Esophagus squamous epithelium (tissue), 5 donors: ENCODE measurements around the gene TTC31. TPM values are rescaled to one million over a fixed set of nuclear protein-coding genes. Genes with fewer than 3 reads are reported as not detected.
A peak's percentile ranks its signal among the peaks of the same experiment; 100 is the strongest.

Experiments used
- DNase-seq: peaks from one replicate; lab custom pipeline; 2025; lab: John Stamatoyannopoulos, UW
- H3K27ac ChIP-seq, 4 donors: fragments of 200-600 bp; sonication (generic); one replicate each; pipeline ENCODE4 v1.5.1; 2016 to 2019; ENCODE audit warnings: mild to moderate bottlenecking in 1 of 4
- H3K27me3 ChIP-seq, 4 donors: fragments of 200-600 bp; sonication (generic); 1 replicate in 3 of 4; 2 replicates in 1 of 4; pipeline versions ENCODE4 v1.5.1 to v1.6.0; 2017 to 2021; ENCODE audit warnings: antibody characterized with exemption in 1 of 4
- H3K36me3 ChIP-seq, 3 donors: fragments of 200-600 bp; sonication (generic); one replicate each; pipeline ENCODE4 v1.5.1; 2016 to 2019
- H3K4me1 ChIP-seq, 3 donors: fragments of 200-600 bp; sonication (generic); one replicate each; pipeline ENCODE4 v1.5.1; 2017 to 2019
- H3K4me3 ChIP-seq, 4 donors: fragments of 200-600 bp; sonication (generic); 1 replicate in 3 of 4; 2 replicates in 1 of 4; pipeline ENCODE4 v1.5.1; 2016 to 2019; ENCODE audit warnings: mild to moderate bottlenecking in 2 of 4, moderate library complexity in 1 of 4
- H3K9me3 ChIP-seq, 3 donors: fragments of 200-600 bp; sonication (generic); one replicate each; pipeline ENCODE4 v1.5.1; 2016 to 2019
- POLR2A ChIP-seq, 4 donors: fragments of 450-650 bp; IDR thresholded peaks; one replicate each; pipeline ENCODE4 v1.6.1; 2017; ENCODE audit warnings: antibody characterized with exemption in 4 of 4, mild to moderate bottlenecking in 4 of 4, moderate library complexity in 3 of 4
- WGBS, 2 donors: methylation state at CpG; one replicate each; pipeline ENCODE4 v1.1.5; 2018; 5-methylcytosine and 5-hydroxymethylcytosine counted together
- intact Hi-C: fragments of 100-400 bp; cut with DNase I; formaldehyde crosslinking; loops from one replicate; pipeline ENCODE4 v1.15.0; 2022
- total RNA-seq, 4 donors: library from RNA; depleted of rRNA; stranded (reverse); fragments of >200 nt; gene quantifications; one replicate each; pipeline ENCODE4 v1.1.0, GENCODE V29; 2016
- TF ChIP-seq, protein P1 (sequence below), 6 experiments: fragments of 450-650 bp in 4 of 6; fragments of 200-600 bp in 2 of 6; sonication (generic) in 2 of 6; IDR thresholded peaks; one replicate each; pipeline ENCODE4 v1.5.1; 2016 to 2019; ENCODE audit warnings: antibody characterized with exemption in 6 of 6, mild to moderate bottlenecking in 4 of 6, moderate library complexity in 4 of 6
- donor health status: DM: yes; HTN: yes; CAD: no.

The TTC31 gene
- total RNA-seq, 4 donors from 2014 or later = 11.2 to 27.7 (median 17.5) TPM

- Histone ChIP-seq H3K4me3 (peak overlapping the region; percentile 51 to 86 (median 68)), H3K9me3 (no peaks in the 10 kb centered on the region), H3K36me3 (peaks cover 9 to 26% (median 10%) of the 10 kb centered on the region in 3 donors), H3K4me1 (peaks cover 6 to 27% (median 19%) of the 10 kb centered on the region in 3 donors), H3K27me3 (no peaks in the 10 kb centered on the region), H3K27ac (peak overlapping the region; percentile 88 to 92 (median 91))
- WGBS, 2 donors = 39 to 52% methylated on average over 12 of the region's 16 CpGs
- no peak for DNase-seq
- TF ChIP-seq, protein P1, sequence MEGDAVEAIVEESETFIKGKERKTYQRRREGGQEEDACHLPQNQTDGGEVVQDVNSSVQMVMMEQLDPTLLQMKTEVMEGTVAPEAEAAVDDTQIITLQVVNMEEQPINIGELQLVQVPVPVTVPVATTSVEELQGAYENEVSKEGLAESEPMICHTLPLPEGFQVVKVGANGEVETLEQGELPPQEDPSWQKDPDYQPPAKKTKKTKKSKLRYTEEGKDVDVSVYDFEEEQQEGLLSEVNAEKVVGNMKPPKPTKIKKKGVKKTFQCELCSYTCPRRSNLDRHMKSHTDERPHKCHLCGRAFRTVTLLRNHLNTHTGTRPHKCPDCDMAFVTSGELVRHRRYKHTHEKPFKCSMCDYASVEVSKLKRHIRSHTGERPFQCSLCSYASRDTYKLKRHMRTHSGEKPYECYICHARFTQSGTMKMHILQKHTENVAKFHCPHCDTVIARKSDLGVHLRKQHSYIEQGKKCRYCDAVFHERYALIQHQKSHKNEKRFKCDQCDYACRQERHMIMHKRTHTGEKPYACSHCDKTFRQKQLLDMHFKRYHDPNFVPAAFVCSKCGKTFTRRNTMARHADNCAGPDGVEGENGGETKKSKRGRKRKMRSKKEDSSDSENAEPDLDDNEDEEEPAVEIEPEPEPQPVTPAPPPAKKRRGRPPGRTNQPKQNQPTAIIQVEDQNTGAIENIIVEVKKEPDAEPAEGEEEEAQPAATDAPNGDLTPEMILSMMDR (IDR thresholded peaks at IDR 0.05) = no peak
- TF ChIP-seq POLR2A (IDR thresholded peaks at IDR 0.05) = no peak
- intact Hi-C loops = no loop called here
Observed at GRCh38 chr2:74471332-74472065, 11.4 kb upstream of the TTC31 start.

- peaks cover 6 to 27% (median 19%) of the 10 kb centered on the region in 3 donors for H3K4me1 ChIP-seq
- DNase-seq = peak; percentile 60
- intact Hi-C loops = no loop called here
Observed at GRCh38 chr2:74472086-74472944, 10.6 kb upstream of the TTC31 start, which contains the start of gene MRPL53. TSS of gene MRPL53 (minus strand) at chr2:74472680. CDS start at chr2:74472660, 20 bp downstream.

DNA sequence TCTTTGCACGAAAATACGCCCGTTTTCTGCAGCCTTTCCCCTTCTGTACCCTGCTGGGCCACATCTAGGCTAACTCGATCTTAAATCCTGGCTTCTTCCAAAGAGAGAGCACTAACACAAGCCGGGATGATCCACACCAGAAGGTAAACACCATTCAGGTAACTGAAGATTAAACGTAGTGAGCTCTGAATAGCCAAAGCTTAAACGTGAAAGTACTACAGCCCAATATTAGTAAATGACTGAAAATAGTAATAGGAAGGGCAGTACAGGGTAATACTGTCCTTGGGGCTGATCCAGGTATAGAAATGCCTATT lies 10.0 kb upstream of the TTC31 start:
- DNase-seq = no peak
- Histone ChIP-seq H3K4me3 (peak overlapping the region; percentile 51 to 86 (median 68)), H3K9me3 (no peaks in the 10 kb centered on the region), H3K27ac (peak overlapping the region; percentile 88 to 92 (median 91)), H3K36me3 (peaks cover 9 to 35% (median 10%) of the 10 kb centered on the region in 3 donors), H3K4me1 (peaks cover 6 to 27% (median 19%) of the 10 kb centered on the region in 3 donors), H3K27me3 (no peaks in the 10 kb centered on the region)
- TF ChIP-seq, protein P1 (IDR thresholded peaks at IDR 0.05) = no peak
- TF ChIP-seq POLR2A (IDR thresholded peaks at IDR 0.05) = no peak
- intact Hi-C loops = no loop called here
- WGBS, 2 donors = 3 to 14% methylated on average over 7 of the region's 7 CpGs

More at GRCh38 chr2:74472086-74472944, 10.6 kb upstream of the TTC31 start, which contains the start of gene MRPL53:
- peaks cover 9 to 29% (median 10%) of the 10 kb centered on the region in 3 donors for H3K36me3 ChIP-seq
- no peaks in the 10 kb centered on the region for H3K27me3 ChIP-seq
- peak in 3 of 4 donors; percentile 28 to 78 (median 62) for TF ChIP-seq POLR2A (IDR thresholded peaks at IDR 0.05)
- TF ChIP-seq, protein P1 (IDR thresholded peaks at IDR 0.05) = peak in 1 of 6 experiments; percentile 17
- H3K27ac ChIP-seq = peak within 1 kb of the TSS; percentile 88 to 92 (median 91)
- no peaks in the 10 kb centered on the region for H3K9me3 ChIP-seq
- peak within 1 kb of the TSS; percentile 51 to 86 (median 68) for H3K4me3 ChIP-seq
- whole genome bisulfite sequencing, 2 donors = 0 to 1% methylated on average over 20 to 24 of the region's 66 CpGs

DNA sequence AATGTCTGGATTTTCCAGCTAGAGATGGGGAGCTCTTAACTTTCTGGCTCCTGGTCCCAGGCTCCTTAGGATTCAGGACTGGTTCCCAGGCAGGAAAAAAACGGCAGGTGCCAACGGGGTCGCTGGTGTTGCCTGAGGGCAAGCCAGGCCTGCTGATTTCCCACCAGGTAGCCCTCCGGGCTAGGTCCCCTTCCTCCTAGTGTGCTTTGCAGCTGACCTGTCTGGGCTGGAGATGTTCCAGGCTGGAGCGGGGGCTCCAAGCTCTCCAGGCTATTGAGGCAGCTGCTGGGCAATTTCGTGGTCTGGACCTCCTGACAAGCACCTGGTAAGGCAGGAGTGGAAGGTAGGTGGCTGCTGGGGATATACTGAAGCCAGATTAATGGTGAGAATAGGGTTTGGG lies 8.4 kb upstream of the TTC31 start:
- TF ChIP-seq, protein P1 (IDR thresholded peaks at IDR 0.05) = no peak
- TF ChIP-seq POLR2A (IDR thresholded peaks at IDR 0.05) = no peak
- peaks cover 6 to 33% (median 19%) of the 10 kb centered on the region in 3 donors for H3K4me1 ChIP-seq
- WGBS, 2 donors = 77% methylated on average over 5 of the region's 6 CpGs; no CpG with 5 or more reads in 1 of the 2 donors
- intact Hi-C loops = no loop called here
- H3K27ac ChIP-seq = no peak overlapping the region
- H3K9me3 ChIP-seq = no peaks in the 10 kb centered on the region
- no peaks in the 10 kb centered on the region for H3K27me3 ChIP-seq
- peaks cover 10 to 50% (median 11%) of the 10 kb centered on the region in 3 donors for H3K36me3 ChIP-seq
- no peak overlapping the region for H3K4me3 ChIP-seq
- no peak for DNase-seq
